HG03139 (cell line): Measurements from ENCODE around the gene ST3GAL3.

Experiments used
- ATAC-seq: cut with Tn5 transposase; IDR thresholded peaks from one replicate; pipeline ENCODE4 v1.9.1; 2021; ENCODE audit not compliant: unreplicated experiment

Gene ST3GAL3

GRCh38 chr1:43908226-43908625, 200.9 kb downstream of the ST3GAL3 start:
- ATAC-seq, result no peak

GRCh38 chr1:43908858-43909257, 201.5 kb downstream of the ST3GAL3 start:
- no peak for ATAC-seq

GRCh38 chr1:43910343-43910742, 203.0 kb downstream of the ST3GAL3 start:
- ATAC-seq, result no peak

- no peak for ATAC-seq
These were observed 205.3 kb downstream of the ST3GAL3 start for GRCh38 chr1:43912607-43913006.

- ATAC-seq, result no peak
These were observed 205.7 kb downstream of the ST3GAL3 start for GRCh38 chr1:43913051-43913501.

GRCh38 chr1:43913666-43914360, 206.5 kb downstream of the ST3GAL3 start:
- ATAC-seq, result no peak

- no peak for ATAC-seq
These were observed 207.5 kb downstream of the ST3GAL3 start for GRCh38 chr1:43914576-43915525.

GRCh38 chr1:43919906-43920305, 212.6 kb downstream of the ST3GAL3 start:
- ATAC-seq, result no peak

GRCh38 chr1:43921022-43921421, 213.7 kb downstream of the ST3GAL3 start:
- no peak for ATAC-seq

GRCh38 chr1:43924516-43924915, 217.2 kb downstream of the ST3GAL3 start:
- ATAC-seq, result no peak

- no peak for ATAC-seq
These were observed 218.5 kb downstream of the ST3GAL3 start for GRCh38 chr1:43925846-43926245.

GRCh38 chr1:43930168-43930948, 223.0 kb downstream of the ST3GAL3 start:
- ATAC-seq, result no peak

GRCh38 chr1:43930949-43931275, 223.6 kb downstream of the ST3GAL3 start:
- no peak for ATAC-seq

- no peak for ATAC-seq
These were observed 224.7 kb downstream of the ST3GAL3 start for GRCh38 chr1:43931711-43932660.

- no peak for ATAC-seq
These were observed 225.6 kb downstream of the ST3GAL3 start for GRCh38 chr1:43932786-43933385.

GRCh38 chr1:43933386-43934100, 226.2 kb downstream of the ST3GAL3 start, which contains the start of gene ARTN:
Gene ARTN, plus strand, starts transcription at chr1:43933801. Its CDS starts 1,856 bp downstream, at chr1:43935657.
- no peak for ATAC-seq

GRCh38 chr1:43934101-43934985, 227.0 kb downstream of the ST3GAL3 start:
- ATAC-seq, result no peak

GRCh38 chr1:43934986-43935324, 227.6 kb downstream of the ST3GAL3 start:
- ATAC-seq, result no peak
